Stimulated activated CD8-positive, alpha-beta memory T cell treated with anti-CD3 and anti-CD28 coated beads, Interleukin-12 subunit alpha, Interleukin-12 subunit beta, amount 100 ng/mL, for 4 hours (primary cell): Measurements from ENCODE around the gene STMP1.
"Not testable (repeated sequence)": the region's sequence is repeated elsewhere in the genome, so short reads cannot be mapped to it uniquely, and the experiment has no call there.

Source experiments
- DNase-seq: peaks from one replicate; pipeline ENCODE4 v3.0.0-alpha.2; 2020; ENCODE audit warnings: low read depth

Gene STMP1

DNA sequence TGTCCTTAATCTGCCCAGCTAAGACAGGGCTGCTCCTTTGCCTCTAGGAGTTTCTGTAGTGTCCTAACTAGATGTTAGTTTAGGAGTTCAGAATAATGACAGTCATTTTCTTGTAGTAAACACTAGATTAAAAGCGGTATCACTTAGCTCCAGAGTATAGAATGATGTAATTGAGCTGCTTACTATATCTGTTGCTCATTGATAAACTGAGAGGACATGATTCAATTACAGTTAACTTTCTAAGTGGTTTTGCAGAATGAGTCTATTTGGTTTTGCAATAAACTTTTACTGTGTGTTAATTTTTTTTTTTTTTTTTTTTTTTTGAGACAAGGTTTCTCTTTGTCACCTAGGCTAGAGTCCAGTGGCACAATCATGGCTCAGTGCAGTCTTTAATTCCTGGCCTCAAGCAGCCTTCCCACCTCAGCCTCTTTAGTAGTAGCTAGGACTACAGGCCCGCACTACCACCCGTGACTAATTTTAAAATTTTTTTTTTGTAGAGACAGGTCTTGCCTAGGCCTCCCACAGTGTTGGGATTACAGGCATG lies 1.8 kb downstream of the STMP1 start:
- no peak for DNase-seq

DNA sequence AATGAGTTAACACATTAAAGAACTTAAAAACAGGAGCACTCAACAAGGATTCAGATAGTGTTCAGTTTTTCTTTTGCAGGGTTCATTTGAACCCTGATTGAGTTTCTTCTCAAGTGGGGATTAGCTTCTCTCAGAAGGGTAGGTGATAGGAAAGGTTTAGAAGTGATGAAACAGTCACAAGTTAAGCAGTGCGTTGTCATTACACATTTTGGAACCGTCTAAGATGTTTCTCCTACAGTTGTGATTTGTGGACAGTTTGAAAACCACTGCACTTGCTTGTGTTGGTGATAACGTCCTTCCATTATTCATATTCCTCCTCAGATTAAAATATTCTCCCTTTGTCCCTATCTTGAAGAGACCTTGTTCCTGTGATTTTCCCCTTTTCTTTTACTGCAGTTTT lies 2.7 kb downstream of the STMP1 start:
- no peak for DNase-seq

DNA sequence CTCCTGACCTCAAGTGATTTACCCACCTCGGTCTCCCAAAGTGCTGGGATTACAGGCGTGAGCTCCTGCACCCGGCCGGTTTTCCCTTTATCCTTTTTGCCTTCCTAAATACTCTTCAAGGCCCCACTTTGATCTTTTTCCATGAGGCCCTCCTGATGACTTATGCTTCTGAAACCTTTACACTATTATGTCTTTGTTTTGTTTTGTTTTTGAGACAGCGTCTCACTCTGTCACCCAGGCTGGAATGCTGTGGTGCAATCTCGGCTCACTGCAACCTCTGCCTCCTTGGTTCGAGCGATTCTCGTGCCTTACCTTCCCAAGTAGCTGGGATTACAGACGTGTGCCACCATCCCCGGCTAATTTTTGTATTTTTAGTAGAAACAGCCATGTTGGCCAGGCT lies 3.8 kb downstream of the STMP1 start:
- no peak for DNase-seq

DNA sequence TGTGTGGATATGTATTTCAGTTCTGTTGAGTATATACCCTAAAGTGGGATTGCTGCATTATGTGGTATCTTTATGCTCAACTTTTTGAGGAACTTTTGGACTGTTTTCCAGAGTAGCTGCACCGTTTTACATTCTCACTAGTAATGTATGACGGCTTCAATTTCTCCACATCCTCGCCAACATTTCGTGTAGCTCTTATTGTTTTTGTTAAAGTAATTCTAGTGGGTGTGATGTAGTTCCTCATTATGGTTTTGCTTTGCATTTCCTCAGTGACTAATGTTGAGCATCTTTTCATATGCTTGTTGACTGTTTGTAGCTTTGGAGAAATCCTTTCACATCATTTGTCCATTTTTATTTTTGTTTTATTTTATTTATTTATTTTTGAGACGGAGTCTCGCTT lies 4.5 kb downstream of the STMP1 start:
- DNase-seq: no peak

DNA sequence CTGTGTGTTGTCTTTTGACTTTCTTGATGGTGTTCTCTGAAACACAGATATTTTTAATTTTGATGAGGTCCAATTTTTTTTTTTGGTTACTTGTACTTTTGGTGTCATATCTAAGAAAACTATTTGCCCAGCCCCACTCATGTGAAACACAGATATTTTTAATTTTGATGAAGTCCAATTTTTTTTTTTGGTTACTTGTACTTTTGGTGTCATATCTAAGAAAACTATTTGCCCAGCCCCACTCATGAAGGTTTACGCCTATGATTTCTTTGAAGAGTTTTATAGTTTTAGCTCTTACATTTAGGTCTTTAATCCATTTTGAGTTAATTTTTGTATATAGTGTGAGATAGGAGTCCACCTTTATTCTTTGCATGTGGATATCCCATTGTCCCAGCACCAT lies 5.3 kb downstream of the STMP1 start:
- DNase-seq: not testable (repeated sequence)

DNA sequence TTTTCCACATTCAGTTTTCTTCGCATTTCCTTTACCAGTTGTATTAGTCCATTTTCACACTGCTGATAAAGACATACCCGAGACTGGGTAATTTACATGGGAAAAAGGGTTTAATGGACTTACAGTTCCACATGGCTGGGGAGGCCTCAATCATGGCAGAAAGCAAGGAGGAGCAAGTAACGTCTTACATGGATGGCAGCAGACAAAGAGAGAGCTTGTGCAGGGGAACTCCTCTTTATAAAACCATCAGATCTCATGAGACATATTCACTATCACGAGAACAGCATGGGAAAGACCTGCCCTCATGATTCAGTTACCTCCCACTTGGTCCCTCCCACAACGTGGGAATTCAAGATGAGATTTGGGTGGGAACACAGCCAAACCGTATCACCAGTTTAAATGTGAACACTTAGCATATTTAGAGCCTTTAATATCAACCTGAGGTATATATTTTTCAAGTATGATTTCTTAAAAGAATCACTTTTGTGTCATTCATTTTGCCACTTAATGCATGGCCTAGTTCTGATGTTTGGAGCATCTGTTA lies 6.6 kb downstream of the STMP1 start:
- DNase-seq: not testable (repeated sequence)

DNA sequence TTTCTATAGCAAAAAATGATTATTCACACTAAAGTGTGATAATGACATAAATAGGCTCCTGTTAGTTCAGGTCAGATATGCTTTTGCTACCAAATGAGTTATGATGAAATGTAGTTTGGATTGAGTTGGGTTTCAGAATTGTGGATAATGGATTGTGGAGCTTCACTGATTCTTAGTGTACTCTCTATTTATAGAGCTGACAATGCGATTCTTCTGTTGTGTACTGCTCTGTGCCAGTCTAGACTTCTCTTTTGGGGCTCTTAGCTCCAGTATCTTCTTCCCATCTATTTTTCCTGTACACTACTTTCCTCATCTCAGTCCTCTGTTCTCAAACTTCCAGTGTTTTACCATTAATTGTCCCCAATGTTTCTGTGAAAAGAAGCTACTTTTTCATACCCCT lies 7.5 kb downstream of the STMP1 start:
- no peak for DNase-seq

DNA sequence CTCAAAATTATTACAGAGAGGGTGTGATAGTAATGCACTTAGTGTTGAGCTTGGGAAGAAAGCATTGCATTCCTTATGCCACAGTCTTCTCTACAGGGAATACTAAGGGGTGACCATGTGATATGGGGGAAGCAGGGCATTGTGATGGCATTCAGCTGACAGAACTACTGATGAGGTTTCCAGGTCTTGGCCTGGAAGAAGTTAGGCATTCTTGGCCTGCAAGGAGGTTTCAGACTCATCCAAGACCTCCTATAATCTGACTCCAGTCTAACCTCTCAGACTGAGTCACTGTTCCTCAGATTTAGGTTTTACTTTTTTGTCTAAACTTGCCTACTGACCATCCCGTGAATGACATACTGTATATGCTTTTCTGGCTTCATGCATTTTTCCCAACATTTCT lies 7.9 kb downstream of the STMP1 start:
- no peak for DNase-seq

DNA sequence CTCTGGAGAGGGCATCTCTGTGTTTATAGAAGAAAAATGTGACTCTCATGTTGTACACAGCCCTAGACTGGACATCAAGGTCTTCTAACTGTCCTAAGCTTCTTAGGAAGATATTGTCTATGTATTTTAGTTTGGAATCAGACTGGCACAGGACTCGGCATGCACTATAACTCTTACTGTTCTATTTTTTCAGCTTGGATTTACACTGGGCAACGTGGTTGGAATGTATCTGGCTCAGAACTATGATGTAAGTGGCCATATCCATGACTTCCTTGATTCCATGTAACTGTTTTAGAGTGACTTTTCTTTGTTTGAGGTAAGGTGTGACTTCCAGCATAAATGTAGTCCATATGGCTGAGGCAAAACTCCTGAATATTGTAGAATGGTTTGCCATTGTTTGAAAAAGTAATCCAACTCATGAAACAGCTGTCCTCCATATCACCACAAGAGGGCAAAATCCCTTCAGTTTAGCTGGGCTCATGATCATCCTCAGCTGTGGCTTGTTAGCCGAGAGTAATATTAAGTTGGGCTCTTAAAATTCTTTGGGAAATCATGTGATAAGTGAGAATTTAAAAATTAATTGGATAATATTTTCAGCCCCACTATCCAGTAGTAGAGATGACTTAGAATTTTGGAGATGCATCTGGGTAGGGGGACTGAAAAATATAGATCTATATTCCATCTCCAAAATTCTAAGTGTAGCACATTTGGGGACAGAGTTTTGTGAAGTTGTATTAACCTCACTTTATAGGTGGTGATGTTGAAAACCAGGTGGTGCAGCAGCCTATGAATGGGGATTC lies 10.4 kb downstream of the STMP1 start:
- DNase-seq: no peak

DNA sequence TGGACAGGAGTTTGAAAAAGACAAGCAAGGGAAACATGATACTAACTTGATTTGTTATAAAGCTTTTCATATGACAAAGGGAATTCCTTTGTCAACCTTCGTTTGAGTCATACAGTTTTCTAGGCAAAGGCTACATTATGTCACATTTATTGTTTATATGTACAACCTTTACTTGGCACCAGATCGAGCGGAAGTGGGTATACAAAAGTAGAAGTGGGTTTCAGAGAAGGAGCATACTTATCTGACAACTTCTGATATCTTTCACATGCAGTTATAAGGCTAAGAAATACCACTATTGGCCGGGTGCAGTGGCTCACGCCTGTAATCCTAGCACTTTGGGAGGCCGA lies 11.0 kb downstream of the STMP1 start:
- no peak for DNase-seq

DNA sequence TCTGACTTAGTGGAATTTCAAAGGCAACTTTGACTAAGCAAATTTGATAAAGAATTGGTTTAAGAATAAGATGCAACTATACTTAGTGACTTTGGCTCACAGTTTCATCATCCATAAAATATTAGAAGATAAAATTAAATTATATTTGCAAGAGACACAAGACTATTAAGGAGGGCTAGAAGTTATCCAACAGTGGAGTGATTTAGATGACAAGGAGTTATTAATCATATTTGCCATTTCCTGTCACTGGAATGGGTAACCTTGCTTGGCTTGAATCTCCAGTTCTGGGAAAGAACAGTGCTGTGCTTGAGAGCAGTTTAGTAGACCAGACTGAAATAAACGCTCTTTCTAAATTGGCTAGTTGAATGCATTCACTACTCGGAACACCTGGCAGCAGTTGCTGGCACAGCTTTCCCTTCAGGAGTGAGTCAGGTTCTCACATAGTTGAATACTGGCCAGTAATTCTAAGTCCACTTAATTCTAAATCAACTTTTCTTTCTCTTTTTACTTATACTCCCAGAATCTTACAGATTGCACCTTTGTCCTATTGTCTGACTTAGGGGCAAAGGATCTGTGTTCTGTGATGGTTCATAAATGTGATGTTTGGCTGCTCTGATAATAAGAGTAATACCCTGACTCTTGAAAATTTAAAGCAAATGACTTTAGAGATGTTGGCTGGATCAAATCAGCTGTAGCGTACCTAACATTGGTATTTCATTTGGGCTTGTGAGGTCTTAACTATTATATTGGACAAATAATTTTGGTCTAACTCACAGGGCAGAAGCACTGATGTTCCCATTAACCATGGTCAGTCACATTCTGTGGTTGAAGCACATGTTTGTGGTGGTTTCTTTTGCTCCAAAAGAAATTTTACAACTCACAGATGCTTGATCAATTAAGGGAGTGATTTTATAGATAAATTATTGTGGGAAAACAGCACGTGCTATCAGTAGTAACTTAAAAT lies 16.6 kb downstream of the STMP1 start:
- DNase-seq: no peak

DNA sequence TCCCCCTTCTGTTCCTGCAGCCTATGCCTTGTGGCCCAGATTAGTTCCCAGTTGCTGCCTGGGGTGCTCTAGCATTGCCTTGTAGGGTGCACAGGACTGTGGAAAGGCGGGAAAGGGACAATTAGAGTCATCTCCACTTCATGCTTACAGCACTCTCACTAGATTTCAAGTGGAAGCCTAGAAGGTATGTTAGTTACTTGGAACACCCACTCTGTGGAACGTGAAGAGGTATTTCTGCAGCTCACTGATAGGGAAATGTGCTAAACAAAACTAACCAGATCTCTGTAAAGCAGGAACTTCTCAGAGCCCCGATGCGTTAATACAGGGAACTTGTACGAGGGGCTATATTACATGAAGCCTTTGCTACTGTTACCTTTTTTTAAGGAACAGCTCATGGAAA lies 19.4 kb downstream of the STMP1 start:
- no peak for DNase-seq

DNA sequence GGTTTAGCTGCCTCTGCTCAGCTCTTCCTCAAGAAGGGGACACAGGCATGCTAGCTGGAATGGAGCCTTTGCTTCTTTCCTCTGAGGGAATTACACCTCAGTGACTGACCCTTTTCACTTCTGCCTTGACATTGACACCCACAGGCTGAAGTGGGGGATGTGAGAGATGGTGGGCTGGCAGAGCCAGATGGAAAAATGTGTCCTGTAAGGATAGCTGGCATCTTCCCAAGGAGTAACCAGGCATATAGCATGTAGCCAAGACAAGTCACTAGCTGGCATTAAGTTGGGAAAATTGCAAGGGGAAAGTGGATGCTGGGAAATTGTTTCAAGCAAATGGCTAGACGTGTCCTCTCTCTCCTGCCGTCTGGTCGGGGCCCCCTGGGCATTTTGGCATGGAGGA lies 19.9 kb downstream of the STMP1 start:
- no peak for DNase-seq

DNA sequence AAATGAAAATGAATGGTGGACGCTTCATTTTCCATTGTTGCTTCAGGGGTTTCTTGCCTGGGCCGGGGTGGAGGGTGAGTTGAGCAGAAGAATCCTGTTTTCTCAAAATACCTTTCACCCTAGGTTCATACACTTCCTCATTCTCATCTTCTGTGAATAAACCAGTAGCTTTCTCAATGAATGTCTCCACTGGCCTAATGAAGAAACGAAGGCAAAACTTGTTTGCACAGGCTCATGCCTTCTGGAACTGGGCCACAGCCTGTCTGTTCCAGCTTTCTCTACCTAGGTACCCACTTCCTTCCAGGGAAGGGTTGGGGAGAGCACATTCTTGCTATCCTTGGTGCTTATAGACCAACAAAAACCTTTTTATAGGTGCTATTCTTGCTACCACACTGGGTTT lies 21.3 kb downstream of the STMP1 start:
- no peak for DNase-seq

DNA sequence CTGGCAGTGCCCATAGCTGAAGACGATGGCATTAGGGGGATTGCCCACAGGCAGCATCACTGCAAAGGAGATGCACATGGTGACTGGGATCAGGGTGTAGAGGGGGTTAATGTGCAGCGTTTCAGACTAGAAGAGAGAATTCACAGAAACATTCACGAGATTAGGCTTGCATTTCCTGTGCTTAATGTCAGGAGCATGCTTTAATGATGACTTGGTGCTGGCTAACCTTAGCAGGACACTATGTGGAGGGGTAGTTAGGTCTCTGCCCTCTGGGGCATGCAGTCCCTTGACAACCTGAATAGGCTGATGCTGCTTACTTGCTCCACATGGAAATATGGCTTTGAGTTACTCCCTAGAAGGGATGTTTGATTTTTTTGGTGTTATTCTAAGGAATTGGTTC lies 21.8 kb downstream of the STMP1 start:
- no peak for DNase-seq

DNA sequence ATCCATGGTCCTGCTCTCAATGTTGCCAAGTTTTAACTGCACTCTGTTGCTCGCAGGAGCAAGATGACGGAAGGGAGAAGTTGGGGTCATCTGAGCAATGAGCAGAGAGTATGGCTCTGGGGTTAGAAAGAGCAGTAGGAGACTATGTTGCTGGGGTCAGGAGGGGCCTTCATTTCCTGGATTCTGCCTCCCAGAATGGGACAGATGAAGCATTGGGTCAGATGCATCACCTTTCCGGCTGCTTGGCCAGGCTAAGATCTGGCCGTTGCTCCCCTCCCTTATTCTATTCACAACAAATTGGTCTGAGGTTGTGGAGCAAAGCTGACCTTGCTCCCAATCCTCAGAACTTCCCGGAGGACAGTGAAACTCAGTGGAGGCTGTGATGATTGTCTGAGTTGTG lies 22.4 kb downstream of the STMP1 start:
- no peak for DNase-seq

DNA sequence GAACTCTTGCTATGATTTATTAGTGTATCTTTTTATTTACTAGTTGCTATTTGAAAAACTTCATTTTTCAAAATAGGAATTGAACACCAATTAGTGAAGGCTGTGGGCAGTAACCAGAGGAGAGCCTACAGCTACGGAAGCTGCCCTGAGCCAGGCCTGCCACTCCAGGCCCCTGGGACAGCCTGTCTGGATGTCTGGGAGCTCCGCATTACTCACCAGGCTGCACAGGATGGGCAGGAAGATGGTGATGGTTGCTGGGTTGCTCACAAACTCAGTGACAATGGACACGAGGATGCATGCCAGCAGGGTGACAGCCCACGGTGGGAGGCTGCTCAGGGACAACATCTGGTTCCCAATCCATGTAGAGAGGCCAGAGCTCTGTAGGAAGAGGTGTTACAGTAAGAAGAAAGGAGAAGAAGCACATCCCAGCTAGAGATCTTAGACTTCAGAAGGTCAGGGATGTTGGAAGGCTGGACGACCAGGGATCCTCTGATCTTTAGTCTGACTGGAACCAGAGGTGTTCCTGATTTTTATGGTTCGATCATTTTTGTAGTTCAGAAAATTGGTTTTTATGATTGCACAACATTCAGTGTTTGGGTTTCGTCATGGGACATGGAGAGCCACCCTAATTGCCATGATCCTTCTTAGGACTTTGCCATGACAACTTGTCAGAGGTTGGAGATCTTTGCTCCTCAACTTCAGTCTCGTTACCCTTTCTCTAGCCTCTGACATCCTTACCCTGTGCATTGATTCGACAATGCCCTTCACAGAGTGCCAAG lies 23.2 kb downstream of the STMP1 start:
- no peak for DNase-seq

DNA sequence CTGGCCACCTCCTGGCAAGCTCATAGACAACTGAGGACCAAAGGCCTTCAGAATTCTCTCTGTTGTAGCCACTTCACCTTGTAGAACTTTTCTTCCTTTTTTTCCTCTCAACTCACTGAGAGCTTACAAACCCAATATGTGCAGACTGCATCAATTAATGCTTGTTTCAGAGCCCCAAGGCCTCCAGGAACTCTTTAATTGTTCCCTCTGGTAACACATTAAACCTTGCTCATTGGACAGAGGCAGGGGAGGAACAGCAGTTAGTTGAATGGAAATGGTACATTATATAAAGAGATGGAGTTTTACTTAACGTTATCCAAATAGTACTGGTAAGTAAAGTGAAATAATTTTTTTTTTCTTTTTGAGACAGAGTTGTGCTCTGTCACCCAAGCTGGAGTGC lies 25.2 kb downstream of the STMP1 start:
- no peak for DNase-seq

DNA sequence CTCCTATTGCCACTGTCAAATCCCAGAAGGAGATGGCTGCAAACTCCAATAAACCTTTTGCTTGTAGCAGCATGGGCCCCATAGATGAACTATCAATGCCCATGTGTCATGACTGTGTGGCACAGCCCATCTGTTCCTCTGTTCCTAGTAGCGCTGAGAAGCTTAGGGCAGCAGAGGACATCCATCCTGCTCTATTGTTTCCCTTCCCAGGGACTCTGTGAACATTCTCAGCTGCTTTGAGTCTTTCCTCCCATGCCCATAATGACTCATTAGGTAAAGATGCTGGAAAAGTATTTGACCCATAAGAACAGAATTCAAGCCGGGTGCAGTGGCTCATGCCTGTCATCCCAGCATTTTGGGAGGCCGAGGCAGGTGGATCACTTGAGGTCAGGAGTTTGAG lies 28.3 kb downstream of the STMP1 start:
- no peak for DNase-seq

DNA sequence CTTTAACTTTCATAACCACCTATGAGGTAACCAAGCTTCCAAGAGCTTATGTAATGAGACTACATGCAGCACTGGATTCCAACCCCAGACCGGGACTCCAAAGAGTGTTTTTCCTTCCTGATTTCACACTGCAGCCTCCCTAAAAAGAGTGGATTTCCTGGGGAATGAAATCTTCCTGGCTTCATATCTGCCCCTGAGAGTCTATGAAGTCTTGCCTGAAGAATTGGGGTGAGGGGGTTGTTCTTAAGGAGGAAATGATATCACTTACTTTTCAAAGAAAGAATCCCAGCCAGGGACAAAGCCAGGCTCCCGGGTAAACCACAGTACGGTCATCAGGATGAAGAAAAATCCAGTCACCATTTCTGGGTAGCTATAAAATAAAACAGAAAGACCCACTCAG lies 29.7 kb downstream of the STMP1 start:
- no peak for DNase-seq

DNA sequence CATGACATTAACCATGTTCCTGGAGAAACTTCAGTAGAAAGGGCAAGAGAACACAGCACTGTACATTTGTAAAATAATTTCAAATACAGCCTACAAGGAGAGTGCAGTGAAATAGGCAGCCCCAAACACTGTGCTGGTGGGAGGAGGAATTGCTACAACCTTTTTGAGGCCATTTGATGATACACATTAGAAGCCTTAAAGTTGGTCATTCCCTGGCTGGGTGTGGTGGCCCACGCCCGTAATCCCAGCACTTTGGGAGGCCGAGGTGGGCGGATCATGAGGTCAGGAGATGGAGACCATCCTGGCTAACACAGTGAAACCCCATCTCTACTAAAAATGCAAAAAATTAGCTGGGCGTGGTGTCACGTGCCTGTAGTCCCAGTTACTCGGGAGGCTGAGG lies 30.3 kb downstream of the STMP1 start:
- DNase-seq: not testable (repeated sequence)

DNA sequence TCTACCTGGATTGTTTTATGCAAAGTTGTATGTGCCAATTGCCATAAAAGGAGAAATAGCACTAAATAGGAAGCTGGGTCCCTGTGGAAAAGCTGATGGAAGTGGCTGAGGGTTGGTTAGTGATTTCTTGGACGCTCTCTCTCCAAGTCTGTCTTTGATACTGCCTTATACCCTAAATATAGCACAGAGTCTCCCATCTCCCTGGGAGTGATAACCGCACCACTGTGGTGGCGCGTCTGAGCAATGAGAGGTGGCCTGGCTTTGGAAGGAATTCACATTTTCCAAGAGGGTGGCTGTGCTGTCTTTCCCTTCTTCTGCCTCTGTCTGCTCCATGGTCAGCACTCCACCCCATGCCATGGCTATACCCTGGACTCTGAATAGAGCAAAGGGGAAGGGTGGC lies 31.2 kb downstream of the STMP1 start:
- no peak for DNase-seq
